Astrocyte of the hippocampus (primary cell): ENCODE results near the gene ACSM6.

Experiments used
- DNase-seq: peaks from one replicate; pipeline ENCODE4 v3.0.0; 2011; ENCODE audit warnings: low read depth, low spot score

The ACSM6 gene

DNA sequence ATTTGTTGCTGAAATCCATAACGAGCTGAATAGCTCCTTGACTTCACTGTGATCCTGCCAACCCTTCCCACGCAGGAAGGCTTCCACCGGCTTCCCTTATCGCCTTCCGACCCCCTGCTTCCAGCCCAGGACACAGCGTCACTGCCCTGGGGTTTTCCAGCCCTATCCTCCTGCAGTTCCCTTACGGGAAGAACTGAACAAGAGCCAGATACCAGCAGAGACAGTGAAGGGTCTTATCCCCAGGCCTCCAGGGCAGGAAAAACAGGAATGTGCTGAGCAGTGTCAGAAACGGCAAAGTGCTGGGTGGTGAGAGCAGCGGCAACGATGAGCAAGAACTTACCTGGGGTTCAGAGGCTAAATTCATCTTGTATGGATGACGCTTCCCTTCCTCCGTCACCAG lies 74.4 kb downstream of the ACSM6 start:
- DNase-seq, result peak; percentile 78

DNA sequence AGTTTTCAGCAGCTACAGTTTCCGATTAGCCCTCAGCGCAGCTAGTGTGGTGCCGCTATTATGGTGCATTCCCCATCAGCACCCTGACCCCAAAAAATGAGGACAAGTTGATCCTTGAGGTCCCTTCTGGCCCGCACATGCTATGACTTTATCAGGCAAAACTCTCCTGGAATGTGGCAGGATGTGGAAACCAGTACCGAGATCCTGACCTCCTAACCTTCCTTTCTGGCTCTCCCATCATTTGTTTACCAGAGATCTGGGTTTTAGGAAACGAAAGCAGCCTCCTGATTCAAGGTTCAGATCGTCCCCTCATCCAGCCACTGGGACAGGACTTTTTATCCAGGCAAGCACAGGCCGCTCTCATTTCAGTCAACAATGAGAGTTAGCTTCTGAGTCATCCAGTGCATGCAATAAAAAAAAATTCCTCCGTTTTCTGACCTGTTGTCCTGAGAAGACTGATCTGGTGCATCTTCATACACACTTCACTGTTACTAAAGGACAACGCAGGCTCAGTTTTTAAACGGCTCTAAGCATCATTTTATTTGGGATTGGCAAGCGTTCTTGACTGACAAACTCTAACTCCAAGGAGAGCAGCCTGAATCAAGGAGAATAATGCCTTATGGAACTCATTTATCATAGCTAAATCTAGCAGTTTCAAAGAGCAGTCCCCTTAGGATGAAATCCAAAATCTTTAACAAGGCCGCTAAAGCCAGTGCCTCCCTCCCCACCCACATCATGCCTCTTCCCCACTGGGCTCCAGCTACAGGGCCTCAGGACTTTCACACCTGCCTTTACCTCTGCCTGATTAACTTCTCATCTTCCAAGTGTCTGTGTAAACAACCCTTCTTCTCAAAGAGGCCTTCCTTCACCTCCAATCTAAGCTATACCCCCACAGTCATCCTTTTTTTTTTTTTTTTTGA lies 79.6 kb downstream of the ACSM6 start:
- DNase-seq, result peak; percentile 76

DNA sequence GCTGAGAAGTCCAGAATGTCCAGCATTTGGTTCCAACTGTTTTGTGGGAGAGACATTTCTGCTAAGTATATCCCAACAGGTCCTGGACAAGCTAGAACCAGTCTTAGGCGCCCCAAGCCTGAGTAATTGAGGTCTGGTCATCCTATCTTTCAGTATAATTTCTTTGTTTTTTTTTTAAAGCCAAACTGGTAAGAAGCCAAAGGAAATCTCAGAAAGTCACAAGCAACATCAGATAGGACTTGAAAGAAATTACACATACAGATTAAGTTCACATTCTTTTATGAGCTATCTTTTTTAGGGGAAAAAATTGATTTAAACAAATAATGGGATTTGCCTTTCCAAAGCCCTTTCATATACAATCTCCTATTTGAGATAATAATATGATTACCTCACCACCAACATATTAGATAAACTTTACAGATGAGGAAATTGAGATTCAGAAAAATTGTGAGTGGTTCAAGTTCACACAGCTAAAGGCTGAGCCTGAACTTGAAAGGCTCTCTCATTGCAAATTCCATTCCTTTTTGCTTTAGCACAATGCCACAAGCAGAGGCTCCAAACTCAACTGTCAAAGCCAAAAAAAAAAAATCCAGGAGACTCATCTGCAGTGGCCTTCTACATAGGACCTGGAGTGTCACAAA lies 81.8 kb downstream of the ACSM6 start:
- peak; percentile 61 for DNase-seq

DNA sequence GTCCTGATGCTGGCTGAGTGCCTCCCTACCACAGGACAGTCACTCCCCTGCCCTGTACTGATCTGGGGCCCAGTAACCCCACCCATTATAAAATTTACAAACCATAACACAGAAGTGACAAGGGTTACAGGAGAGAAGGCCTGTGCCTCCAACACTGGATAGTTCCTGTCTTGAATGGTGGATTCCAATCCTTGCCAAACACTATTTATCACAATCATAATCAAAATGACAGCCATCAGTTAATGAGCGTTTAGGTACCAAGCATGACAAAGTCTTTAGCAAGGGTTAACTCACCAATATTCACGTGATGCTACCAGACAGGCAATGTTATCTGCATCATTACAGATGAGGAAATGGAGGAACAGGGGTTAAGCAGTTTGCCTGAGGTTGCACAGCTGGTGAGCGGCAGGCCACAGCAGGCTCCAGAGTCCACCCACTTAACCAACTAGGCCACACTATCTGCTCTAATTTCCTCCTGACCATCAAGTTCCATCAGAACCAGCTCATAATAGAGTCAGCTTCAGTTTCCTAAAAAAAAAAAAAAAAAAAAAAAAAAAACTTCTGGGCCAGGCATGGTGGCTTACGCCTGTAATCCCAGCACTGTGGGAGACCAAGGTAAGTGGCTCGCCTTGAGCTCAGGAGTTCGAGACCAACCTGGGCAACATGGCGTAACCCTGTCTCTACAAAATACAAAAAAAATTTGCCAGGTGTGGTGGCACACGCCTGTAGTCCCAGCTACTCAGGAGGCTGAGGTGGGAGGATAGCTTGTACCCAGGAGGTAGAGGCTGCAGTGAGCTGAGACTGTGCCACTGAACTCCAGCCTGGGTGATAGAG lies 82.5 kb downstream of the ACSM6 start:
- no peak for DNase-seq

DNA sequence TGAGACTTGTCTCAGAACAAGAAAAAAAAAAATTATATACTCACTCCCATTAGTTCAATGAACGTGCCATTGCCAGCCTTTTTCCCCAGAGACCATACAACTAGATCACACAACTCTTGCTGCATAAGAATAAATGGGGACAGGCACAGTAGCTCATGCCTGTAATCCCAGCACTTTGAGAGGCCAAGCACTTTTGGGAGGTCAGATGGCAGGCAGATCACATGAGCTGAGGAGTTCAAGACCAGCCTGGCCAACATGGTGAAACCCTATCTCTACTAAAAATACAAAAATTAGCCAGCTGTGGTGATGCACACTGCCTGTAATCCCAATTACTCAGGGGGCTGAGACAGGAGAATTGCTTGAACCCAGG lies 83.1 kb downstream of the ACSM6 start:
- no peak for DNase-seq

DNA sequence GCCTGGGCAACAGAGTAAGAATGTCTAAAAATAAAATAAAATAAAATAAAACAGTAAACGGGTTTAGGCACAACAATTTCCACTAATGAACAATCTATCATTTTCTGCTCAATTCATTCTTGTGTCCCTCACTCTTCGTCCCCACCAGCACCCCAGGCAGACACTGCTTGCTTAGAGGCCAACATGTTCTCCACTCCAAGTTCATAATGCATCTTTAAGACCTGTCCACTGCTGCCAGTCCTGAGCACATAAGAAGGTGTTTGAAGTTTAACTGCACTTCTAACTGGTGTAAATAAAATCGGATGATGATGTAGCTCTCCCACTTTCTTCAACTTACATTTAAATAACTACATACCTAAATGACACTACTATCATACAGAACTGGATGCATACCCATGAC lies 83.6 kb downstream of the ACSM6 start:
- no peak for DNase-seq
